GM23248 (cell line): Measurements from ENCODE around the gene CFAP45.

Source experiments
- EZH2 ChIP-seq: fragments of 200-600 bp; sonication (generic); IDR thresholded peaks from 2 replicates; pipeline ENCODE4 v1.6.1; 2018; ENCODE audit warnings: antibody characterized with exemption, mild to moderate bottlenecking; ENCODE audit not compliant: insufficient read depth, poor library complexity, severe bottlenecking
- EZH2phosphoT487 ChIP-seq: fragments of 200-600 bp; sonication (generic); IDR thresholded peaks from 2 replicates; pipeline ENCODE4 v1.6.1; 2018; ENCODE audit warnings: antibody characterized with exemption, moderate library complexity, mild to moderate bottlenecking, low read depth; ENCODE audit not compliant: insufficient read depth

DNA sequence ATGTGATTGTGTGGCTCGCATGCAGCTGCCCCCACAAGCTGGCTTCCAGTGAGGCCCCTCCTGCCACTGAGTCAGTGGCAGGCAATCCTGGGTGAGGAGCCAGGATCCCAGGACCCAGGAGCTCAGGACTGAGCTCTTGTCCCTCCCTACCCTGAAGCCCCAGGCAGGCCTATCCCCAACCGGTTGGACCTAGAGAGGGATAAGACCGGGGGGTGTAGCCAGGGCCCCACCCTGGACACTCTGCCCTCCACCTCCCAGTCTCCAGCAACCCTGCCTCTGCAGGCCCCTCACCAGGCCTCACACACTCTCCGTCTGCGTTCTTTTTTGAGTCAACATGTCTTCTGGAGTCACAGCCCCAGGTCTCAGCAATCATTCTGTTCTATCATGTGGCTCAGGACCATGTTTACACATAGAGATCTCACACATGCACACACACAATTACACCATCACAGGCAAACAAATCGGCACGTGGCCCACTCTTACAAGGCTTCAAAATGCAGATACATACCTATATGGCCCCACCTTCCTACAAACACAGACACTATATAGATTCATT, 40.1 kb downstream of the CFAP45 start:
- no peak for TF ChIP-seq EZH2
- TF ChIP-seq EZH2phosphoT487: no peak
